Spinal cord (tissue), 10 donors: ENCODE data around the gene GTF2F2. TPM values are rescaled to one million over a fixed set of nuclear protein-coding genes. Genes with fewer than 3 reads are reported as not detected.
A peak's percentile ranks its signal among the peaks of the same experiment; 100 is the strongest.

ENCODE experiments used
- DNase-seq, 6 donors: peaks; one replicate each; pipeline versions ENCODE4 v3.0.0 to v3.0.0-alpha.2; 2013 to 2015; ENCODE audit warnings: low spot score in 6 of 6, low read depth in 4 of 6
- H3K27ac ChIP-seq: one replicate; pipeline ENCODE4 v1.5.1; 2013; ENCODE audit warnings: low read depth, low read length, control low read depth
- H3K27me3 ChIP-seq: one replicate; pipeline ENCODE4 v1.6.1; 2013; ENCODE audit warnings: low read length; ENCODE audit not compliant: control insufficient read depth, insufficient read depth
- H3K36me3 ChIP-seq: one replicate; pipeline ENCODE4 v1.6.1; 2013; ENCODE audit warnings: low read length; ENCODE audit not compliant: control insufficient read depth, insufficient read depth
- H3K4me1 ChIP-seq: one replicate; pipeline ENCODE4 v1.6.1; 2013; ENCODE audit warnings: low read length; ENCODE audit not compliant: control insufficient read depth, insufficient read depth
- H3K4me3 ChIP-seq: one replicate; pipeline ENCODE4 v1.5.1; 2013; ENCODE audit warnings: low read depth, low read length, control low read depth
- H3K9me3 ChIP-seq: one replicate; pipeline ENCODE4 v1.6.1; 2013; ENCODE audit warnings: low read length; ENCODE audit not compliant: control insufficient read depth, insufficient read depth
- WGBS: methylation state at CpG from one replicate; pipeline ENCODE4 v1.1.5; 2013; ENCODE audit warnings: missing lambda C conversion rate; ENCODE audit not compliant: insufficient coverage; 5-methylcytosine and 5-hydroxymethylcytosine counted together
- polyA plus RNA-seq, 2 donors: library from polyadenylated mRNA; unstranded; fragments of 120-200 nt; gene quantifications; one replicate each; pipeline ENCODE4 v1.2.1, GENCODE V29; 2013; ENCODE audit not compliant: insufficient read length in 2 of 2
- total RNA-seq, 2 donors: library from RNA; depleted of rRNA in 1 of 2; stranded (reverse); fragments of 120-200 nt in 1 of 2; fragments of >200 nt in 1 of 2; gene quantifications; one replicate each; pipeline versions ENCODE4 v1.2.3 to v1.2.4, GENCODE V29; 2013 to 2014
- donor health status: healthy.

Gene GTF2F2
- total and polyA plus RNA-seq, 4 donors: 24.7 to 34.1 (median 28.7) TPM

GRCh38 chr13:45258334-45258675, 138.0 kb downstream of the GTF2F2 start:
- H3K4me3 ChIP-seq: no peak overlapping the region
- no peaks in the 10 kb centered on the region for H3K9me3 ChIP-seq
- H3K27me3 ChIP-seq: no peaks in the 10 kb centered on the region
- DNase-seq: no peak
- no peak overlapping the region for H3K27ac ChIP-seq
- no peaks in the 10 kb centered on the region for H3K4me1 ChIP-seq
- H3K36me3 ChIP-seq: peaks cover 4% of the 10 kb centered on the region
- no CpG with 5 or more reads among the region's 2 CpGs for WGBS

GRCh38 chr13:45267215-45267614, 146.9 kb downstream of the GTF2F2 start:
- H3K4me1 ChIP-seq: no peaks in the 10 kb centered on the region
- no peak overlapping the region for H3K27ac ChIP-seq

GRCh38 chr13:45269204-45269603, 148.9 kb downstream of the GTF2F2 start:
- Histone ChIP-seq H3K4me3 (no peak overlapping the region), H3K9me3 (no peaks in the 10 kb centered on the region), H3K4me1 (no peaks in the 10 kb centered on the region), H3K27me3 (no peaks in the 10 kb centered on the region), H3K36me3 (no peaks in the 10 kb centered on the region), H3K27ac (no peak overlapping the region)
- no peak for DNase-seq
- WGBS: no CpG with 5 or more reads among the region's 2 CpGs

More at GRCh38 chr13:45267215-45267614, 146.9 kb downstream of the GTF2F2 start:
- H3K4me3 ChIP-seq: no peak overlapping the region
- H3K36me3 ChIP-seq: no peaks in the 10 kb centered on the region
- WGBS: no CpG with 5 or more reads among the region's 5 CpGs
- no peaks in the 10 kb centered on the region for H3K27me3 ChIP-seq
- no peaks in the 10 kb centered on the region for H3K9me3 ChIP-seq
- no peak for DNase-seq

GRCh38 chr13:45276913-45277312, 156.6 kb downstream of the GTF2F2 start:
- Histone ChIP-seq H3K4me1 (peaks cover 4% of the 10 kb centered on the region), H3K27ac (no peak overlapping the region), H3K9me3 (no peaks in the 10 kb centered on the region), H3K4me3 (no peak overlapping the region), H3K36me3 (no peaks in the 10 kb centered on the region), H3K27me3 (no peaks in the 10 kb centered on the region)
- DNase-seq: no peak
- 93% methylated on average over 3 of the region's 3 CpGs for WGBS

- H3K4me1 ChIP-seq: peaks cover 4% of the 10 kb centered on the region
- no peak overlapping the region for H3K4me3 ChIP-seq
- WGBS: 81% methylated on average over 3 of the region's 3 CpGs
- H3K27ac ChIP-seq: no peak overlapping the region
- H3K9me3 ChIP-seq: no peaks in the 10 kb centered on the region
- H3K36me3 ChIP-seq: no peaks in the 10 kb centered on the region
- no peaks in the 10 kb centered on the region for H3K27me3 ChIP-seq
- DNase-seq: peak in 2 of 6 donors; percentile 52 to 59
Observed at GRCh38 chr13:45278096-45278645, 157.9 kb downstream of the GTF2F2 start.

GRCh38 chr13:45280011-45280410, 159.7 kb downstream of the GTF2F2 start:
- Histone ChIP-seq H3K27me3 (no peaks in the 10 kb centered on the region), H3K9me3 (no peaks in the 10 kb centered on the region), H3K4me3 (no peak overlapping the region), H3K27ac (no peak overlapping the region), H3K36me3 (no peaks in the 10 kb centered on the region), H3K4me1 (peaks cover 4% of the 10 kb centered on the region)
- WGBS: 92% methylated on average over 4 of the region's 7 CpGs
- DNase-seq: peak in 1 of 6 donors; percentile 21

- peaks cover 4% of the 10 kb centered on the region for H3K4me1 ChIP-seq
- no peaks in the 10 kb centered on the region for H3K27me3 ChIP-seq
- peaks cover 3% of the 10 kb centered on the region for H3K36me3 ChIP-seq
- peak; percentile 36 to 89 (median 44) for DNase-seq
- WGBS: 45% methylated on average over 4 of the region's 7 CpGs
- no peak overlapping the region for H3K27ac ChIP-seq
- H3K9me3 ChIP-seq: no peaks in the 10 kb centered on the region
- no peak overlapping the region for H3K4me3 ChIP-seq
Observed at GRCh38 chr13:45280751-45281634, 160.7 kb downstream of the GTF2F2 start.

GRCh38 chr13:45282994-45283393, 162.7 kb downstream of the GTF2F2 start:
- Histone ChIP-seq H3K4me1 (peaks cover 4% of the 10 kb centered on the region), H3K27ac (no peak overlapping the region), H3K36me3 (peaks cover 7% of the 10 kb centered on the region), H3K9me3 (no peaks in the 10 kb centered on the region), H3K4me3 (no peak overlapping the region), H3K27me3 (no peaks in the 10 kb centered on the region)
- no peak for DNase-seq
- no CpG with 5 or more reads among the region's 3 CpGs for WGBS

GRCh38 chr13:45289936-45290563, 169.7 kb downstream of the GTF2F2 start:
- H3K27me3 ChIP-seq: no peaks in the 10 kb centered on the region
- no peaks in the 10 kb centered on the region for H3K9me3 ChIP-seq
- peaks cover 9% of the 10 kb centered on the region for H3K36me3 ChIP-seq
- no peaks in the 10 kb centered on the region for H3K4me1 ChIP-seq
- H3K27ac ChIP-seq: no peak overlapping the region
- no peak for DNase-seq
- 57% methylated on average over 2 of the region's 3 CpGs for WGBS
- H3K4me3 ChIP-seq: no peak overlapping the region
